ENCODE data around the gene BARD1.

GRCh38 chr2:214837466-214837865, 28.0 kb upstream of the BARD1 start:
- TF ChIP-seq CTCF (conservative IDR thresholded peaks at IDR 0.05 in 1 of 2, IDR thresholded peaks at IDR 0.05 in 1 of 2; ENCODE audit: low read depth in 1 of 2, low read length in 2 of 2) = no peak
- TF ChIP-seq EZH2 (IDR thresholded peaks at IDR 0.05; ENCODE audit: low read length, missing control alignments) = no peak

Data from fibroblast of lung (primary cell).